ENCODE measurements around the gene LEMD2. TPM values are rescaled to one million over a fixed set of nuclear protein-coding genes. Genes with fewer than 3 reads are reported as not detected.

The LEMD2 gene
- polyA plus RNA-seq, 1 donor = 74.2 TPM

DNA sequence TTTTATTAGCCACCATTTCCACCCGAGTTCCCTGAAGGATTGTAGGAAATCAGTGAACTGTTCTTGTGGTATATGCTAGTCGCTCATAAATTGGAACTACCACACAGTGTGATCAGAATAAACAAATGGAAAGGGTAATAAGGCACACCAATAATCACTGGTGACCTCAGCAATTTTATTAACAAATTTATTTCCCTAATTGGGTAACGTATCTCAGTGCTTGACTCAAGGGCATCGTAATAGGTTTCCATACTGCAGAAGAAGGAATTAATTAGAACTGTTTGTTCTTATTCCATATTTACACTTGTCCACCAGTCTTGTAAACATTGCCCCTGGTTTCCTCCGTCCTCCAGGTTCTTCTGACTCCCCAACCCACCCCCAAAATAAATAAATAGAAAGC is 67.4 kb downstream of the LEMD2 start:
- no peak for DNase-seq

Other genes starting within 250 kb of the LEMD2 start
- 21.1 TPM for gene BAK1, start 208.9 kb downstream of the LEMD2 start, polyA plus RNA-seq (ENCODE audit: insufficient read length)
- 9.2 TPM for gene ITPR3, start 167.8 kb downstream of the LEMD2 start, polyA plus RNA-seq (ENCODE audit: insufficient read length)
- gene UQCC2, start 77.4 kb downstream of the LEMD2 start, polyA plus RNA-seq (ENCODE audit: insufficient read length) = 65.1 TPM
- gene IP6K3, start 42.2 kb downstream of the LEMD2 start, polyA plus RNA-seq (ENCODE audit: insufficient read length) = 1.0 TPM
- 2.1 TPM for gene MLN, start 14.9 kb upstream of the LEMD2 start, polyA plus RNA-seq (ENCODE audit: insufficient read length)

All from left kidney (tissue), 2 donors.